HG03066 (cell line): ENCODE measurements around the gene C1orf94.
"Not testable (repeated sequence)": the region's sequence is repeated elsewhere in the genome, so short reads cannot be mapped to it uniquely, and the experiment has no call there.

Experiments used
- ATAC-seq: cut with Tn5 transposase; IDR thresholded peaks from one replicate; pipeline ENCODE4 v1.9.1; 2021; ENCODE audit warnings: low read depth; ENCODE audit not compliant: unreplicated experiment

Gene C1orf94

GRCh38 chr1:34164771-34165391 lies 11.8 kb upstream of the C1orf94 start, which contains the start of gene CSMD2:
TSS of gene CSMD2 (minus strand) at chr1:34165230. CDS start at chr1:34165097, 133 bp downstream.
- no peak for ATAC-seq

GRCh38 chr1:34165422-34165921 lies 11.2 kb upstream of the C1orf94 start:
- no peak for ATAC-seq

GRCh38 chr1:34166191-34166624 lies 10.5 kb upstream of the C1orf94 start:
- no peak for ATAC-seq

DNA sequence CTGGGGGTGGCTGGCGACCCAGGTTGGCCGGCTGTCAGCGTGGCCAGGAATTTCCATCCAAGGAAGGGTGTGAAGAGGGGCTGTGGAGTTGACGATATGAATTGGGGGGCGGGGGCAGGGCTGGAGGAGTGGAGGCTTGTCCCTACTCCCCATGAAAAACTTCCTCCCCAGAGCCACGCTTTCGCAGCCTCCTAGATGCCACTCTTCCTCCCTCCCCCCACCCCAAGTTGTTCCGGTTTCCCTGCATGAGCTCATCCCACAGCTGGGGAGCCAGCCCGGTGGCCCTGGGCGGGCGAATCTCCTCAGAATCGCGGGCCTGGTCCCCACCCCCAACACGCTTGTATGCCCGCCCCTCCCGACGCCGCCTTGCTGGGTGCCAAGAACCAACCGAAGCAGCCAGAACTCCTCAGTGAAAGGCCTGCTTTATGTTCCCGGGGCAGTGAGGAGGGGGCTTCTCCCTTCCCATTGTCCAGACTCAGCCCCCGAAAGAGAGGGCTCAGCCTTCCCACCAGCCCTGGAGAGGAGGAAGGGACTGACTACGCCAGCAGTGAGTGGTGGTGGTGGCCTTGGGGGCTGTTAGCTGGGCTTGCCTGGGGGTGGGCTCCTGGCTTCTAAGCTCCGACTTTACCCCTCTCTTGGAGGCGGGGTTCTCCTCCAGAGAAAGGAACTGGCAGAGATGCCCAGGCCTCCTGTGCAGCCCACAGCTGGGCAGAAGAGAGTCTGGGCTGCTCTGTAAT lies 9.9 kb upstream of the C1orf94 start:
- ATAC-seq: no peak

DNA sequence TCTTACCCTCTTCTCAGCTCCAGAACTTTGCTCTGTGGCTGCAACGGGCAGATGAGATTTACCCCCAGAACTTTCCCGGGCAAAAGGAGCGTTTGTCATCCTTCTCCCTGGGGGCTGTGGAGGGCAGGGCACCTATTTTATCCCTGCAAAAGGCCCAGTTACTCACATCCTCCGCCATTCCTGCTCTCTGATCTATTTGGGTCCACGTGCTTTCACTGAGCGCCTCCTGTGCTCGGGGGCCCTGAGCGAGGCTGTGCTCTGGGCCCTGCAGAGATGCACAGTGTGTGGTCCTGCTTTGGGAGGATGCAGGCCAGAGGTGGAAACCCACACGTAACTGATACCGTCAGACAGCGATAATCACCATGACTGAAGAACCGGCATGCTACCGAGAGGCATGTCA lies 9.3 kb upstream of the C1orf94 start:
- ATAC-seq: no peak

DNA sequence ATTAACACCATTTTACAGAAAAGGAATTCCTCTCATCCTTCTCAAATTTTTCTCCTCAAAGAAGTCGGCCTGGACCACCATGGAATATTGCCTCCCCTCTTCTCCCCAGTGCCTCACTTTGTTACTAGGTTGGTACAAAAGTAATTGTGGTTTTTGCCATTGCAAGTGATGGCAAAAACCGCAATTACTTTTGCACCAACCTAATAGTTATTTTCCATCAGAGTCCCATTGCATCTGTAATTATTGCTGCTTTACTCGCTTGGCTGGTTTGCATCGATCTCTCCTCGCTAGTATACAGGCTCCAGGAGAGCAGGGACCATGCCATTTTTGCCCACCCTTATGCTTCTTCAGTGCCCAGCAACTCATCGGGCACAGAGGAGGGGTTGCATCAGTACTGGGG lies 963 bp upstream of the C1orf94 start:
- no peak for ATAC-seq

- ATAC-seq: no peak
Measured at GRCh38 chr1:34178072-34178471, 1.4 kb downstream of the C1orf94 start.

DNA sequence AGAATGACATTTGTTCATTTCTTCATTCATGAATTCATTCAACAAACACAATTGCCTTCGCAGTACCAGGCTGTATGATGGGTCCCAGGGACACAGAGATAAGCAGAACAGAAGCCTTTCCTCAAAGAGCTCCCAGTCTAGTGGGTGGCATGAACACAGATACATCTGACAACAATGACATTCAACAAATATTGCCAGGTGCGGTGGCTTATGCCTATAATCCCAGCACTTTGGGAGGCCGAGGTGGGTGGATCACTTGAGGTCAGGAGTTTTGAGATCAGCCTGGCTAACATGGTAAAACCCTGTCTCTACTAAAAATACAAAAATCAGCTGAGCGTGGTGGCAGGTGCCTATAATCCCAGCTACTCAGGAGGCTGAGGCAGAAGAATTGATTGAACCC lies 6.7 kb downstream of the C1orf94 start:
- not testable (repeated sequence) for ATAC-seq

DNA sequence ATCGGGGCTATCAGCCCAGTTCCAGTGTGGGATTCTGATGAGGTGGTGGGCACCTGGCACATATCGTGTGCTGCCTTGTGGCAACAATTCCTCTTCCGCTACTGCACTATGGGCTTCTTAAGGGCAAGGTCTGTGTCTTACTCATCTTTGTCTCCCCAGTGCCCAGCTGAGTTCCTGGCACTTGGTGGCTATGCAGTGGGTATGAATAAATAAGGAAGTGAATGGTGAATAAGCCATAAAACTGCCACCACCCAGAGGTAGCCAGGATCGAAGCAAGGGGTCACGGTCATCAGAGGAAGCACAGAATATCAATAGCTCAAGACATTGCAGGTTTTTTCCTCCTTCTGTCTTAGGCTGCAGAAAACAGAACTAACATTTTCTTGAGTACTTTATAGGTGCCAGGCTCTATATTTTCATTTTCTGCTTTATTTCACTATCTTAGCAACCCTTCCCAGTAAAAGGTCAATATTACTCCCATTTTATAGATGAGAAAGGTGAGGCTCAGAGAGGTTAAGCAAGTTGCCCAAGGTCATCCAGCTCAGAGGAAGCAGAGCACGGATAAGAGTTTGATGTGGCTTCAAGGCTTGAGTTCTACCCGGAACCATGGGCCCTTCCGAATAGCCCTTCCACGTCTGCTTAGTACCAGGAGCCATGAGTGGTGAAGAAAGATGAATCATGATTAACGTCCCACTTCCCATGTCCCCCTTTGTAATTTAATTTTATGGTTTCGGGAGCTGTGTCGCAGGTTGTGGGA lies 10.2 kb downstream of the C1orf94 start:
- ATAC-seq: no peak

DNA sequence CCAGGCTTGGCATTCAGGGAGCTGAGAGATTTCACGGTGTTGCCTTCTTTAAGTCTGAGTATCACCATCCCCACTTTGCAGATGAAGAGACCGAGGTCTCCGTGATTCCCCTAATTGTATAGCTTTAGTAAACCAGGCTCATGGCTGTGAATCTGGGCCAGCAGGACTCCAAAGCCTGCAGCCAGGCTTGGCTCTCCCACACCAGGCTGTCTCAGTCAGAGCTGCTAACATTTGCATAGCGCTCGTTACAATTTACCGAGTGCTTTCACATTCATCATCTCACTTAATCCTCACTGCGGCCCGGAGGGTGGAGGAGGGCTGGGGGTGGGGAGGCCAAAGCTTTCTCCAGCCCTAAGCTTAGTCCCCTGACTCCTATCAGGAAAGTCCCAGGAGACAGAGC lies 11.7 kb downstream of the C1orf94 start:
- ATAC-seq: no peak

DNA sequence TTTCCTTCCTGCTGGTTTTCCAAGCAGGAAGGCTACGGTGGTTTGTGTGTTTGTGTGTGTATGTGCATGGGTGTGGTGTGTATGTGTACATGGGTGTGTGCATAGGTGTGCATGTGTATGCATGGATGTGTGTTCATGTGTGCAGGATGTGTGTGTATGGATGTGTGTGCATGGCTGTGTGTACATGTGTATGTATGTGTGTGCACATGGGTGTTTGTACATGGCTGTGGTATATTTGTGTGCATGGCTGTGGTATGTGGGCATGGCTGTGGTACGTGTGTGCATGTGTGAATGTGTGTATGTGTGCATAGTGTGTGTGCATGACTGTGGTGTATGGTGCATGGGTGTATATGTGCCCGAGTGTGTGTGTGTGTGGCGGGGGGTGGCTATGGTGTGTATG lies 12.3 kb downstream of the C1orf94 start:
- no peak for ATAC-seq

DNA sequence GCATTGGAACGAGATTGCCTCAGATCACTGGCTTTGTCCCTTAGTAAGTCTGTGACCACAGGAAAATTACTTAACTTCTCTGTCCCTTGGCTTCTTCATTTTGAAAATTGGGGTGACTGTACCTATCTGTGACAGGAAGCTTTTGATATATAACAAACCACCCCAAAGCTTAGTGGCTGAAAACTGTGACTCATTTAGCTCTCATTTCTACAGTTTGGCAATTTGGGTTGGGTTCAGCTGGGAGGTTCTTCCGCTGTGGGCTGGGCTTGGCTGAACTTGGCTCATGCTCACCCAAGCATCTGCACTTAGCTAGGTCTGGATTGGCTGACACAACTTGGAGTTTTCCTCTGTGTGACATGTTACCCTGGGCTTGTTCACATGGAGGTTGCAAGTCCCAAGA lies 14.0 kb downstream of the C1orf94 start:
- ATAC-seq: no peak

- ATAC-seq: no peak
Measured at GRCh38 chr1:34192621-34193020, 15.9 kb downstream of the C1orf94 start.

GRCh38 chr1:34199927-34200326 lies 23.2 kb downstream of the C1orf94 start:
- ATAC-seq: no peak

- ATAC-seq: no peak
Measured at GRCh38 chr1:34212673-34213072, 36.0 kb downstream of the C1orf94 start.

GRCh38 chr1:34213956-34214355 lies 37.2 kb downstream of the C1orf94 start:
- ATAC-seq: no peak

DNA sequence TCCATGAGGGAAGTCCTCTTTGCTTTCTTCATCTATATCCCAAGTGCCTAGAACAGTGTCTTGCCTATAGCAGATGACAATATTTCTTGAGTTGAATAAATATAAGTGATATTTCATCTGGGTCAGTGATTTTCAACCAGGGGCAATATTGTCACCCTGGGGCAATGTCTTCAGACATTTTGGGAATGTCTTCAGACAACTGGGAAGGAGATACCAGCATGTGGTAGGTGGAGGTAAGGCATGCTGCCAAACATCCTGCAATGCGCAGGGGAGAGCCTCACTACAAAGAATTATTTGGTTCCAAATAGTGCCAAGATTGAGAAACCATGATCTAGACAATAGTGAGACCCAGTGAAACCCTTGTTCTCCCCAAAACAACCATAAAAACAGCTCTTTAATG lies 54.7 kb downstream of the C1orf94 start:
- no peak for ATAC-seq

GRCh38 chr1:34235594-34235993 lies 58.9 kb downstream of the C1orf94 start:
- ATAC-seq: no peak

GRCh38 chr1:34236089-34236488 lies 59.4 kb downstream of the C1orf94 start:
- ATAC-seq: no peak

- no peak for ATAC-seq
Measured at GRCh38 chr1:34237151-34237815, 60.6 kb downstream of the C1orf94 start.

GRCh38 chr1:34245967-34246366 lies 69.3 kb downstream of the C1orf94 start:
- ATAC-seq: no peak
